Osteoblast (primary cell): ENCODE data around the gene HSP90AB1. TPM values are rescaled to one million over a fixed set of nuclear protein-coding genes. Genes with fewer than 3 reads are reported as not detected.

ENCODE experiments used
- DNase-seq: peaks from one replicate; pipeline ENCODE4 v3.0.0; 2011; ENCODE audit warnings: low spot score, mixed read lengths; ENCODE audit not compliant: insufficient read length; ENCODE audit errors: missing footprints
- H2AFZ ChIP-seq: 2 replicates; pipeline ENCODE4 v1.6.0; 2011; ENCODE audit warnings: mild to moderate bottlenecking, low read length
- H3K27ac ChIP-seq: 2 replicates; pipeline ENCODE4 v1.5.1; 2011; ENCODE audit warnings: mild to moderate bottlenecking, low read depth, low read length, moderate library complexity
- H3K27me3 ChIP-seq: 2 replicates; pipeline ENCODE4 v1.6.0; 2012; ENCODE audit warnings: mild to moderate bottlenecking, control low read depth, inconsistent platforms, low read length, moderate library complexity; ENCODE audit not compliant: insufficient read depth
- H3K36me3 ChIP-seq: 2 replicates; pipeline ENCODE4 v1.5.1; 2011; ENCODE audit warnings: mild to moderate bottlenecking, low read length, control low read depth, moderate library complexity; ENCODE audit not compliant: insufficient read depth
- H3K4me1 ChIP-seq: 2 replicates; pipeline ENCODE4 v1.5.1; 2011; ENCODE audit warnings: mild to moderate bottlenecking, low read length, control low read depth, moderate library complexity; ENCODE audit not compliant: insufficient read depth
- H3K4me2 ChIP-seq: 2 replicates; pipeline ENCODE4 v1.6.0; 2011; ENCODE audit warnings: mild to moderate bottlenecking, low read length; ENCODE audit not compliant: insufficient read depth
- H3K4me3 ChIP-seq: fragments of 200-600 bp; sonication (generic); 3 replicates; pipeline ENCODE4 v1.5.1; 2012; ENCODE audit warnings: mild to moderate bottlenecking, low read length, inconsistent platforms; ENCODE audit not compliant: insufficient read depth
- H3K79me2 ChIP-seq: 2 replicates; pipeline ENCODE4 v1.6.0; 2012; ENCODE audit warnings: mild to moderate bottlenecking, low read length, control low read depth, inconsistent platforms; ENCODE audit not compliant: insufficient read depth
- H3K9me3 ChIP-seq: 2 replicates; pipeline ENCODE4 v1.5.1; 2011; ENCODE audit warnings: low read depth, low read length, control low read depth
- H4K20me1 ChIP-seq: 2 replicates; pipeline ENCODE4 v1.6.0; 2012; ENCODE audit warnings: mild to moderate bottlenecking, low read length, control low read depth; ENCODE audit not compliant: insufficient read depth
- CTCF ChIP-seq: IDR thresholded peaks from 2 replicates; pipeline ENCODE4 v1.5.1; 2011; ENCODE audit warnings: mild to moderate bottlenecking, low read depth, low read length, moderate library complexity; ENCODE audit errors: extremely low read depth
- total RNA-seq: library from RNA; depleted of rRNA; stranded (reverse); fragments of >200 nt; gene quantifications from 2 replicates; pipeline ENCODE4 v1.2.3, GENCODE V29; 2012

Gene HSP90AB1
- total RNA-seq, 1 donor = 702 TPM

- TF ChIP-seq CTCF = no peak
- Histone ChIP-seq H3K4me1 (peaks cover 17% of the 10 kb centered on the region), H3K79me2 (peaks cover 58% of the 10 kb centered on the region), H3K27ac (no peak overlapping the region), H3K4me3 (peak overlapping the region; percentile 97), H4K20me1 (peaks cover 58% of the 10 kb centered on the region), H3K27me3 (no peaks in the 10 kb centered on the region), H3K4me2 (peak overlapping the region; percentile 96), H3K9me3 (no peaks in the 10 kb centered on the region), H2AFZ (no peak overlapping the region), H3K36me3 (peaks cover 63% of the 10 kb centered on the region)
- peak; percentile 82 for DNase-seq
These were observed 8.4 kb downstream of the HSP90AB1 start for GRCh38 chr6:44255105-44255808.

GRCh38 chr6:44255871-44256774, 9.2 kb downstream of the HSP90AB1 start:
- no peaks in the 10 kb centered on the region for H3K27me3 ChIP-seq
- no peaks in the 10 kb centered on the region for H3K9me3 ChIP-seq
- H3K4me1 ChIP-seq = peaks cover 17% of the 10 kb centered on the region
- H4K20me1 ChIP-seq = peaks cover 51% of the 10 kb centered on the region
- H3K4me2 ChIP-seq = peak overlapping the region; percentile 96
- TF ChIP-seq CTCF = no peak
- peak; percentile 89 for DNase-seq
- peak overlapping the region; percentile 18 for H2AFZ ChIP-seq
- peaks cover 56% of the 10 kb centered on the region for H3K36me3 ChIP-seq
- H3K4me3 ChIP-seq = peak overlapping the region; percentile 97
- peaks cover 49% of the 10 kb centered on the region for H3K79me2 ChIP-seq
- no peak overlapping the region for H3K27ac ChIP-seq

GRCh38 chr6:44256775-44257024, 9.8 kb downstream of the HSP90AB1 start:
- no peak for DNase-seq
- Histone ChIP-seq H3K9me3 (no peaks in the 10 kb centered on the region), H3K4me2 (peak overlapping the region; percentile 96)

More at GRCh38 chr6:44256775-44257024, 9.8 kb downstream of the HSP90AB1 start:
- Histone ChIP-seq H3K4me3 (peak overlapping the region; percentile 97), H3K27ac (peak overlapping the region; percentile 67), H3K27me3 (no peaks in the 10 kb centered on the region), H2AFZ (peak overlapping the region; percentile 18), H4K20me1 (peaks cover 46% of the 10 kb centered on the region), H3K79me2 (peaks cover 45% of the 10 kb centered on the region), H3K36me3 (peaks cover 50% of the 10 kb centered on the region), H3K4me1 (peaks cover 17% of the 10 kb centered on the region)
- TF ChIP-seq CTCF = no peak
